Measurements from ENCODE around the gene EIF3B. TPM values are rescaled to one million over a fixed set of nuclear protein-coding genes. Genes with fewer than 3 reads are reported as not detected.
A peak's percentile ranks its signal among the peaks of the same experiment; 100 is the strongest.

The EIF3B gene
- total and polyA plus RNA-seq, 9 of the 15 experiments (the other 6 are each of a cell fraction or from before 2014, with no cell fraction given) = 25.9 to 494 (median 357) TPM

DNA sequence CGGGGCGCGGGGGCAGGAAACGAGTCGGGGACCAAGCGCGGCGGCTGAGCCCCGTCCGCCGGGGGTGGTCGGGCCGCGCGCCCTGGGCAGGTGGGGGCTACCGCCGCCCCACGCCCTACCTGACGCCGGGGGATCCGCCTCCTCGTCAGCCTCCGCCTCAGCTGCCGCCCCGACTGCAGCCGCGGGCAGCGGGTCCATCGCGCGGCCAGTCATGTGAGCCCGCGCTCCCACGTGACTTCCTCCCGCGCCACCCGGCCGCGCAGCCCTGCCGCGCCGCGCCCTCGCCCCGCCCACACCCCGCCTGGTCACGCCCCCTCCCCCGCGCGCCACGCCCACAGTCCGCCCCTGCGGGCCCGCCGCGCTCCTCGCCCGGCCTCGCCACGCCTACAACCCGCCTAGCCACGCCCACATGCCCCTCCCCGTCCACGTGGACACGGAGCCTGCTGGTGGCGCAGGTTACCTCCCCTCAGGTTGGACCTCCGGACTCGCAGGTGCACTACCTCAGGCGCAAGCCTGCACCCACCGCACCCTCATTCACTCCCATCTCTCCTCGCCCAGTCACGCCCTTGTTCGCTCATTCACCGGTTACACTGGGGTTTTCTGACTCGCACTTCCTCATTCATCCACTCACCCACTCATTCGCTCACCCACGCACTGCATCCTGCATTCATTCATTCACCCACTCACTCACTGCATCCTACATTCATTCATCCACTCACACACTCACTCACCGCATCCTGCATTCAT, 40.2 kb upstream of the EIF3B start, which contains the start of gene SNX8 (continued):
- TF ChIP-seq, protein P1, sequence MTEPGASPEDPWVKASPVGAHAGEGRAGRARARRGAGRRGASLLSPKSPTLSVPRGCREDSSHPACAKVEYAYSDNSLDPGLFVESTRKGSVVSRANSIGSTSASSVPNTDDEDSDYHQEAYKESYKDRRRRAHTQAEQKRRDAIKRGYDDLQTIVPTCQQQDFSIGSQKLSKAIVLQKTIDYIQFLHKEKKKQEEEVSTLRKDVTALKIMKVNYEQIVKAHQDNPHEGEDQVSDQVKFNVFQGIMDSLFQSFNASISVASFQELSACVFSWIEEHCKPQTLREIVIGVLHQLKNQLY (CRISPR knock-in tag; conservative IDR thresholded peaks at IDR 0.05) = no peak
- no peak for TF ChIP-seq EP300 (IDR thresholded peaks at IDR 0.05; ENCODE audit: low read length)
- no peak for TF ChIP-seq ZNF395 (CRISPR knock-in tag; IDR thresholded peaks at IDR 0.05)
- no peak for TF ChIP-seq SNRNP70 (optimal IDR thresholded peaks at IDR 0.05; ENCODE audit: low read depth, low read length)
- no peak for TF ChIP-seq SMAD2 (IDR thresholded peaks at IDR 0.05; ENCODE audit: low read depth, low read length)
- TF ChIP-seq CREB3L1 (IDR thresholded peaks at IDR 0.05; ENCODE audit: borderline replicate concordance, low read depth) = peak; percentile 85
- TF ChIP-seq USF2 (CRISPR knock-in tag; IDR thresholded peaks at IDR 0.05) = peak; percentile 85
- TF ChIP-seq, protein P2, sequence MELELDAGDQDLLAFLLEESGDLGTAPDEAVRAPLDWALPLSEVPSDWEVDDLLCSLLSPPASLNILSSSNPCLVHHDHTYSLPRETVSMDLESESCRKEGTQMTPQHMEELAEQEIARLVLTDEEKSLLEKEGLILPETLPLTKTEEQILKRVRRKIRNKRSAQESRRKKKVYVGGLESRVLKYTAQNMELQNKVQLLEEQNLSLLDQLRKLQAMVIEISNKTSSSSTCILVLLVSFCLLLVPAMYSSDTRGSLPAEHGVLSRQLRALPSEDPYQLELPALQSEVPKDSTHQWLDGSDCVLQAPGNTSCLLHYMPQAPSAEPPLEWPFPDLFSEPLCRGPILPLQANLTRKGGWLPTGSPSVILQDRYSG (tag; conservative IDR thresholded peaks at IDR 0.05; ENCODE audit: low read depth) = no peak
- TF ChIP-seq MCM7 (IDR thresholded peaks at IDR 0.05) = no peak
- no peak for TF ChIP-seq ZFX (CRISPR knock-in tag; IDR thresholded peaks at IDR 0.05)
- 0 out of 2 replicates have a peak, but pooled peaks have one; percentile 10 for TF ChIP-seq NR3C1 (CRISPR knock-in tag; IDR thresholded peaks at IDR 0.05)
- TF ChIP-seq, protein P3, sequence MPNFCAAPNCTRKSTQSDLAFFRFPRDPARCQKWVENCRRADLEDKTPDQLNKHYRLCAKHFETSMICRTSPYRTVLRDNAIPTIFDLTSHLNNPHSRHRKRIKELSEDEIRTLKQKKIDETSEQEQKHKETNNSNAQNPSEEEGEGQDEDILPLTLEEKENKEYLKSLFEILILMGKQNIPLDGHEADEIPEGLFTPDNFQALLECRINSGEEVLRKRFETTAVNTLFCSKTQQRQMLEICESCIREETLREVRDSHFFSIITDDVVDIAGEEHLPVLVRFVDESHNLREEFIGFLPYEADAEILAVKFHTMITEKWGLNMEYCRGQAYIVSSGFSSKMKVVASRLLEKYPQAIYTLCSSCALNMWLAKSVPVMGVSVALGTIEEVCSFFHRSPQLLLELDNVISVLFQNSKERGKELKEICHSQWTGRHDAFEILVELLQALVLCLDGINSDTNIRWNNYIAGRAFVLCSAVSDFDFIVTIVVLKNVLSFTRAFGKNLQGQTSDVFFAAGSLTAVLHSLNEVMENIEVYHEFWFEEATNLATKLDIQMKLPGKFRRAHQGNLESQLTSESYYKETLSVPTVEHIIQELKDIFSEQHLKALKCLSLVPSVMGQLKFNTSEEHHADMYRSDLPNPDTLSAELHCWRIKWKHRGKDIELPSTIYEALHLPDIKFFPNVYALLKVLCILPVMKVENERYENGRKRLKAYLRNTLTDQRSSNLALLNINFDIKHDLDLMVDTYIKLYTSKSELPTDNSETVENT (CRISPR knock-in tag; IDR thresholded peaks at IDR 0.05) = no peak
- TF ChIP-seq RCOR1 (IDR thresholded peaks at IDR 0.05; ENCODE audit: borderline replicate concordance in 1 of 2, low read depth in 2 of 2, low read length in 2 of 2) = no peak
- TF ChIP-seq EHMT2 (IDR thresholded peaks at IDR 0.05) = no peak
- TF ChIP-seq THRAP3 (IDR thresholded peaks at IDR 0.05; ENCODE audit: borderline replicate concordance) = no peak
- TF ChIP-seq ZNF644 (tag; IDR thresholded peaks at IDR 0.05; ENCODE audit: low read depth) = no peak
- TF ChIP-seq ZNF212 (CRISPR knock-in tag; IDR thresholded peaks at IDR 0.05) = no peak
- no peak for TF ChIP-seq SMAD3 (CRISPR knock-in tag; conservative IDR thresholded peaks at IDR 0.05)
- TF ChIP-seq KLF6 (CRISPR knock-in tag; IDR thresholded peaks at IDR 0.05; ENCODE audit: borderline replicate concordance) = no peak
- TF ChIP-seq MEIS2 (IDR thresholded peaks at IDR 0.05; ENCODE audit: partially characterized antibody) = peak; percentile 9

Data from K562 (cell line).